ENCODE measurements around the gene RMI1.
"Not testable (repeated sequence)": the region's sequence is repeated elsewhere in the genome, so short reads cannot be mapped to it uniquely, and the experiment has no call there.

Gene RMI1

DNA sequence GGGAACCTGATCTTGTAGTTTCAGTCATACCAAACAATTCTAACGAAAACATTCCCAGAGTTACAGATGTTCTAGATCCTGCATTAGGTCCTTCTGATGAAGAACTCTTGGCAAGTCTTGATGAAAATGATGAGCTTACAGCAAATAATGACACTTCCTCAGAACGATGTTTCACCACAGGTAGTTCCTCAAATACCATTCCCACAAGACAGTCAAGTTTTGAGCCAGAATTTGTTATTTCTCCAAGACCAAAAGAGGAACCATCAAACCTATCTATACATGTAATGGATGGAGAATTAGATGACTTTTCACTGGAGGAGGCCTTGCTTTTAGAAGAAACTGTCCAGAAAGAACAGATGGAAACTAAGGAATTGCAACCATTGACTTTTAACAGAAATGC is 21.0 kb downstream of the RMI1 start:
- TF ChIP-seq, protein P1, sequence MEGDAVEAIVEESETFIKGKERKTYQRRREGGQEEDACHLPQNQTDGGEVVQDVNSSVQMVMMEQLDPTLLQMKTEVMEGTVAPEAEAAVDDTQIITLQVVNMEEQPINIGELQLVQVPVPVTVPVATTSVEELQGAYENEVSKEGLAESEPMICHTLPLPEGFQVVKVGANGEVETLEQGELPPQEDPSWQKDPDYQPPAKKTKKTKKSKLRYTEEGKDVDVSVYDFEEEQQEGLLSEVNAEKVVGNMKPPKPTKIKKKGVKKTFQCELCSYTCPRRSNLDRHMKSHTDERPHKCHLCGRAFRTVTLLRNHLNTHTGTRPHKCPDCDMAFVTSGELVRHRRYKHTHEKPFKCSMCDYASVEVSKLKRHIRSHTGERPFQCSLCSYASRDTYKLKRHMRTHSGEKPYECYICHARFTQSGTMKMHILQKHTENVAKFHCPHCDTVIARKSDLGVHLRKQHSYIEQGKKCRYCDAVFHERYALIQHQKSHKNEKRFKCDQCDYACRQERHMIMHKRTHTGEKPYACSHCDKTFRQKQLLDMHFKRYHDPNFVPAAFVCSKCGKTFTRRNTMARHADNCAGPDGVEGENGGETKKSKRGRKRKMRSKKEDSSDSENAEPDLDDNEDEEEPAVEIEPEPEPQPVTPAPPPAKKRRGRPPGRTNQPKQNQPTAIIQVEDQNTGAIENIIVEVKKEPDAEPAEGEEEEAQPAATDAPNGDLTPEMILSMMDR (conservative IDR thresholded peaks at IDR 0.05; ENCODE audit: low read depth, low read length), result no peak
- H3K4me3 ChIP-seq (ENCODE audit: low read depth, low read length), result no peak overlapping the region
- DNase-seq (ENCODE audit: low read depth), result no peak

- peak; percentile 72 for DNase-seq (ENCODE audit: low read depth)
- no peak overlapping the region for H3K4me3 ChIP-seq (ENCODE audit: low read depth, low read length)
- TF ChIP-seq, protein P1 (conservative IDR thresholded peaks at IDR 0.05; ENCODE audit: low read depth, low read length), result no peak
These were observed 21.7 kb downstream of the RMI1 start for GRCh38 chr9:84002344-84002743.

- no peak overlapping the region for H3K4me3 ChIP-seq (ENCODE audit: low read depth, low read length)
- DNase-seq (ENCODE audit: low read depth), result no peak
- TF ChIP-seq, protein P1 (conservative IDR thresholded peaks at IDR 0.05; ENCODE audit: low read depth, low read length), result no peak
These were observed 22.6 kb downstream of the RMI1 start for GRCh38 chr9:84003246-84003645.

- DNase-seq (ENCODE audit: low read depth), result no peak
- TF ChIP-seq, protein P1 (conservative IDR thresholded peaks at IDR 0.05; ENCODE audit: low read depth, low read length), result no peak
These were observed 27.1 kb downstream of the RMI1 start for GRCh38 chr9:84007662-84008061.

GRCh38 chr9:84024041-84024575 is 43.5 kb downstream of the RMI1 start:
- no peak for DNase-seq (ENCODE audit: low read depth)
- TF ChIP-seq, protein P1 (conservative IDR thresholded peaks at IDR 0.05; ENCODE audit: low read depth, low read length), result no peak
- H3K4me3 ChIP-seq (ENCODE audit: low read depth, low read length), result no peak overlapping the region

More at GRCh38 chr9:84007662-84008061, 27.1 kb downstream of the RMI1 start:
- no peak overlapping the region for H3K4me3 ChIP-seq (ENCODE audit: low read depth, low read length)

DNA sequence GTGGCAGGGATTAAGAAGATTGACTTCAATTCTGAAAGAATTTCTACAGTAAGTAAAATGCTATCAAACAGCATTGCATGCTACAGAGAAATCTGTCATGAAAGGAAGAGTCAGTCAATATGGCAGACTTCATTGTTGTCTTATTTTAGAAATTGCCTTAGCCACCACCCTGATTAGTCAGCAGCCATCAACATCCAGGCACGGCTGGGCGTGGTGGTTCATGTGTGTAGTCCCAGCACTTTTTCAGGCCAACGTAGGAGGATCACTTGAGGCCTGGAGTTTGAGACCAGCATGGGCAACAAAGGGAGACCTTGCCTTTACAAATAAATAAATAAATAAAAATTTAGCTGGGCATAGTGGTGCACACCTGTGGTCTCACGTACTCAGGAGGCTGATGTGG is 46.6 kb downstream of the RMI1 start:
- TF ChIP-seq, protein P1 (conservative IDR thresholded peaks at IDR 0.05; ENCODE audit: low read depth, low read length), result no peak
- H3K4me3 ChIP-seq (ENCODE audit: low read depth, low read length), result no peak overlapping the region
- DNase-seq (ENCODE audit: low read depth), result no peak

DNA sequence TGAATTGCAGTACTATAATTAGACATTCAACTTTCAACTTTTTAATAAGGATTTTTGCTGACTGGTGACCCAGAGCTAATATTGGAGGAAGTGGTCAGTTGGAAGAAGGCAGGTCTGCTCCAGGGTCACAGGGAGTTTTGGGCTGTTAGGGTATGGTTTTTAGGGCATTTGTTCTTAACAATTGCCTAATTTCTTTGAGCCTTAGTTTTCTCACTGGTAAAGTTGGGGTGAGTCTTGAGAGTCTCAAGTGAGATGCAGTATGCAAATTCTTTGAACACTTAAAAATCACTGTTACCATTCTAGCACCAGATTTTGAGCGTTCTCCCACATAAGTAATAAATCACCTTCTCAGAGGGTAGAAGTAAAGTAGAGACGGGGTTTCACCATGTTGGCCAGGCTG is 50.9 kb downstream of the RMI1 start:
- TF ChIP-seq, protein P1 (conservative IDR thresholded peaks at IDR 0.05; ENCODE audit: low read depth, low read length), result no peak
- no peak overlapping the region for H3K4me3 ChIP-seq (ENCODE audit: low read depth, low read length)
- DNase-seq (ENCODE audit: low read depth), result no peak

DNA sequence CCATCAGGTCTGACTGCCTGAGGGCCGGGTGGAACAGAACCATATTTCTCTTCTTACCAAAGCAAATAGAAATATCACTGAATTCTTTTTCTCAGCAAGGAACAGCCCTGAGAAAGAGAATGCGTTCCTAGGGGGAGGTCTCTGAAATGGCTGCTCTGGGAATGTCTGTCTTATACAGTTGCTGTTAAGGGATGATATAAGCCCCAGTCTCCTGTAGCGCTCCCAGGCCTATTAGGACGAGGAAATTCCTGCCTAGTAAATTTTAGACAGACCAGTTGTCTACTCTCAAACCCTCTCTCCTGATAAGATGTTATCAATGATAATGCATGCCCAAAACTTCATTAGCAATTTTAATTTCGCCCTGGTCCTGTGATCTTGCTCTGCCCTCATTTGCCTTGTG is 61.3 kb downstream of the RMI1 start:
- not testable (repeated sequence) for H3K4me3 ChIP-seq (ENCODE audit: low read depth, low read length); DNase-seq (ENCODE audit: low read depth)
